Calu3 (cell line): Measurements from ENCODE around the gene VPS13D. TPM values are rescaled to one million over a fixed set of nuclear protein-coding genes. Genes with fewer than 3 reads are reported as not detected.

Experiments used
- BruUV-seq: library from RNA; stranded (reverse); fragments of 400-500 nt; replicated peaks from 2 replicates; lab custom pipeline; 2021; lab: Mats Ljungman, UMichigan
- CTCF ChIA-PET: fragments of 300-600 bp; sonication (Branson Sonifier 250); formaldehyde crosslinking; loops from one replicate; lab custom pipeline; 2022; ENCODE audit warnings: antibody characterized with exemption; lab: Charles Lee
- DNase-seq: peaks from one replicate; pipeline ENCODE4 v3.0.0; 2022
- H3K27ac Mint-ChIP-seq: one replicate; pipeline ENCODE4 v1.8.0; 2022; ENCODE audit warnings: mixed read lengths; ENCODE audit not compliant: unreplicated experiment
- H3K27me3 Mint-ChIP-seq: one replicate; pipeline ENCODE4 v1.8.0; 2022; ENCODE audit warnings: mixed read lengths; ENCODE audit not compliant: unreplicated experiment
- H3K36me3 Mint-ChIP-seq: one replicate; pipeline ENCODE4 v1.8.0; 2022; ENCODE audit warnings: mild to moderate bottlenecking, moderate library complexity, mixed read lengths; ENCODE audit not compliant: insufficient read depth, unreplicated experiment
- H3K4me1 Mint-ChIP-seq: one replicate; pipeline ENCODE4 v1.8.0; 2022; ENCODE audit warnings: mild to moderate bottlenecking, low read depth, mixed read lengths; ENCODE audit not compliant: unreplicated experiment
- H3K4me3 Mint-ChIP-seq: one replicate; pipeline ENCODE4 v1.8.0; 2022; ENCODE audit warnings: mild to moderate bottlenecking, low read depth, moderate library complexity, mixed read lengths; ENCODE audit not compliant: unreplicated experiment
- H3K9me3 Mint-ChIP-seq: one replicate; pipeline ENCODE4 v1.8.0; 2022; ENCODE audit warnings: low read depth, mixed read lengths; ENCODE audit not compliant: unreplicated experiment
- intact Hi-C: fragments of 100-400 bp; cut with micrococcal nuclease; formaldehyde crosslinking; loops from one replicate; pipeline ENCODE4 v1.10.0; 2022; ENCODE audit not compliant: unreplicated experiment
- total RNA-seq: library from RNA; stranded (reverse); gene quantifications from 2 replicates; pipeline ENCODE4 v1.2.3, GENCODE V29; 2022
- TF ChIP-seq, protein P1 (sequence below): fragments of 200-600 bp; IDR thresholded peaks from one replicate; pipeline ENCODE4 v1.8.0; 2022; ENCODE audit warnings: antibody characterized with exemption; ENCODE audit not compliant: unreplicated experiment

VPS13D gene
- total RNA-seq, 1 experiment from 2014 or later = 30.6 TPM

DNA sequence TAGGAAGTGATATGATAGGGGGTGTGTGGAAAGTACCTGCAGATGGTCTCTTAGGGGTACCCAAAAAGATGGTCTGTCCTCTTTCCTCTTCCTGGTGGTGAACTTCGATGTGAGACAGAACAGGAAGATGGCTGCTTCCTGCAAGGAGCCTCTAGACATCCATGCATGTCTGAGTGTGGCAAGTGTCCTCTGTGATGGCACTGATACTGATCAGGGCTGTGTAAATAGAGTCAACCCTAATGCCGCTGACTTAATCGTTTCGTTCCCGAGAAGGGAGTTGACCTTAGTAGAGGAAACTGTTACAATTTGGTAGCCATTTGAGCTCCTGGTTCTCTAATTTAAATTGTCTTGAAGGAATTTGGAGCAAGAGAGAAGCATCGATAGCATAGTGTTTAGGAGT is 168.6 kb downstream of the VPS13D start:
- CTCF ChIA-PET = interaction anchor here (0.7 kb wide), 1 partner anchor 13 kb away, joined by 5 read pairs; no protein-coding TSS in a partner anchor
- no peak for DNase-seq
- Mint-ChIP-seq H3K27ac (no peak overlapping the region), H3K4me3 (no peak overlapping the region), H3K9me3 (no peaks in the 10 kb centered on the region), H3K4me1 (peaks cover 8% of the 10 kb centered on the region), H3K36me3 (no peaks in the 10 kb centered on the region), H3K27me3 (no peaks in the 10 kb centered on the region)
- intact Hi-C loops = no loop called here
- no TSS peak for BruUV-seq
- TF ChIP-seq, protein P1, sequence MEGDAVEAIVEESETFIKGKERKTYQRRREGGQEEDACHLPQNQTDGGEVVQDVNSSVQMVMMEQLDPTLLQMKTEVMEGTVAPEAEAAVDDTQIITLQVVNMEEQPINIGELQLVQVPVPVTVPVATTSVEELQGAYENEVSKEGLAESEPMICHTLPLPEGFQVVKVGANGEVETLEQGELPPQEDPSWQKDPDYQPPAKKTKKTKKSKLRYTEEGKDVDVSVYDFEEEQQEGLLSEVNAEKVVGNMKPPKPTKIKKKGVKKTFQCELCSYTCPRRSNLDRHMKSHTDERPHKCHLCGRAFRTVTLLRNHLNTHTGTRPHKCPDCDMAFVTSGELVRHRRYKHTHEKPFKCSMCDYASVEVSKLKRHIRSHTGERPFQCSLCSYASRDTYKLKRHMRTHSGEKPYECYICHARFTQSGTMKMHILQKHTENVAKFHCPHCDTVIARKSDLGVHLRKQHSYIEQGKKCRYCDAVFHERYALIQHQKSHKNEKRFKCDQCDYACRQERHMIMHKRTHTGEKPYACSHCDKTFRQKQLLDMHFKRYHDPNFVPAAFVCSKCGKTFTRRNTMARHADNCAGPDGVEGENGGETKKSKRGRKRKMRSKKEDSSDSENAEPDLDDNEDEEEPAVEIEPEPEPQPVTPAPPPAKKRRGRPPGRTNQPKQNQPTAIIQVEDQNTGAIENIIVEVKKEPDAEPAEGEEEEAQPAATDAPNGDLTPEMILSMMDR = no peak

DNA sequence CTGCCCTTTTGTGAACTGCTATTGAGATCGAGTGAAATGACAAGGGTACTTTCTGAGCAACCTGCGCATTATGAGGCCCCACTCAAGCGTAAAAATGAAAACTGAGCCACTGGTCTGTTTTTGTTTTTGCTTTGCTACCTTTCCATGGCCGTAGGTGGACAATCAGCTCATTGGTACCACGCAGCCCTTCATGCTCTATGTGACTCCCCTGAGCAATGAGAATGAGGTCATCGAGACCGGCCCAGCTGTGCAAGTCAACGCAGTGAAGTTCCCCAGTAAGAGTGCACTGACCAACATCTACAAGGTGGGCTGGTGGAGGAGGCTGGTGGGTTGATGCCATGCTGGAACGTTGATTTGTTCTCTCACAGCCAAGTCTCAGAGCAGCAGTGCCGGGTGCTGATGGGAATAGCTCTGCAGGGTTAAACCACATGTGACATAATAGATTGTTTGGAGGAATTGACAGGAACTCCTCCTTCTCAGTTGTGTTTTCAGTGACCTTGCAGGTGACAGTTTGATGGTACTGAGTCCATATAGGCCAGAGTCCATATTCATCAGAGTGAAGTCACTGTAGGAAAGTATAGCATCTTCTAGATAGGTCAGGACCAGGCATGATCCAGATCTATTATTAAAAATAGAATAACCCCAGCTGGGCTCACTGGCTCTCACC is 170.3 kb downstream of the VPS13D start:
- H3K4me3 Mint-ChIP-seq = no peak overlapping the region
- no peaks in the 10 kb centered on the region for H3K9me3 Mint-ChIP-seq
- peaks cover 8% of the 10 kb centered on the region for H3K4me1 Mint-ChIP-seq
- no peaks in the 10 kb centered on the region for H3K27me3 Mint-ChIP-seq
- H3K36me3 Mint-ChIP-seq = peaks cover 7% of the 10 kb centered on the region
- CTCF ChIA-PET = interaction anchor here (0.7 kb wide), 1 partner anchor 244 kb away, joined by 3 read pairs; no protein-coding TSS in a partner anchor
- no peak for DNase-seq
- no TSS peak for BruUV-seq
- TF ChIP-seq, protein P1 = no peak
- intact Hi-C loops = no loop called here
- no peak overlapping the region for H3K27ac Mint-ChIP-seq

DNA sequence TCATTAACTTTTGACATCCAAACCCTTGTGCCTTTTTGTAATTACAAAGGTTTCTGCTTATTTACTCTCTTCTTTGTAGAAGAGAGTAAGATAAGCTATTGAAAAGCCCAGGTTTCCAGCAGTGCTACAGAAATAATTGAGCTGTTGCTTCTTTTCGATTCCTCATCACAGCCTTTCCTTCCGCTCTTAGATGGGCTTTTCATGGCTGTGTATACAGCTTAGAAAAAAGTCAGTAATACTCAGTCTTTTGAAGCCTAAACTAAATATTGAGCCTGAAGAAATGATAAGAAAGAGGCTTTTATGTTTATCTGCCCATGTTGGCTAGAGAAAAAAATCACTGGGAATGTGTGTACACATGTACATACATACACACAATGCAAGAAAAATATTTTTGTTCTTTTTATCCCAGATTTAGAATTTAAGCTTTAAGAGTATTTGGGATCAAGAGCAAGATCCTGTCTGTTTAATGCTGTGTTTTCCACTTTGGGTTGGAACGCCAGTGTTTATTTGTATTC is 172.4 kb downstream of the VPS13D start:
- H3K9me3 Mint-ChIP-seq = no peaks in the 10 kb centered on the region
- H3K36me3 Mint-ChIP-seq = peaks cover 10% of the 10 kb centered on the region
- no peak overlapping the region for H3K27ac Mint-ChIP-seq
- TF ChIP-seq, protein P1 = no peak
- H3K27me3 Mint-ChIP-seq = no peaks in the 10 kb centered on the region
- H3K4me1 Mint-ChIP-seq = peaks cover 13% of the 10 kb centered on the region
- no peak overlapping the region for H3K4me3 Mint-ChIP-seq
- CTCF ChIA-PET = no interaction called here
- intact Hi-C loops = no loop called here
- DNase-seq = no peak
- no TSS peak for BruUV-seq

DNA sequence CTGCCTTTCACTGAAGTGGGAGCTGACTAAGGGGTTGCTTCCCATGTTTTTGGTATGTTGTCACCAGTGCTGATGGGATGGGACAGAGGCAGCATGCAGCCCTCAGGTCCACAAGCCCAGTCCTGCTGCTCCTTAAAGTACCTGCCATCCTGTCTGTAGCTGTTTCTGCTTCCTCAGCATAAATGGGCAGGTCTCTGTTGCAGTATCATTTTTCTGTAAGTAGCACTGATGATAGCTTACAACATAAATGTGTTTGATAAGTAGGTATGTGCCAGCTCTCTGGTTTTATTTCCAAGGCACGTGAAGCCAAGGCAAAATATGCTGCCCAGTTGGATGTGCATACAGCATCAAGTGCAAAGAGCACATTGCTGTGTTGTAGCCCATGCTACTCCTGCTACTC is 173.0 kb downstream of the VPS13D start:
- peaks cover 11% of the 10 kb centered on the region for H3K4me1 Mint-ChIP-seq
- BruUV-seq = no TSS peak
- peaks cover 10% of the 10 kb centered on the region for H3K36me3 Mint-ChIP-seq
- CTCF ChIA-PET = no interaction called here
- TF ChIP-seq, protein P1 = no peak
- no peaks in the 10 kb centered on the region for H3K9me3 Mint-ChIP-seq
- no peak for DNase-seq
- no peak overlapping the region for H3K4me3 Mint-ChIP-seq
- H3K27me3 Mint-ChIP-seq = no peaks in the 10 kb centered on the region
- no peak overlapping the region for H3K27ac Mint-ChIP-seq
- intact Hi-C loops = no loop called here
